HG02970 (cell line): Measurements from ENCODE around the gene TLCD5.

Source experiments
- ATAC-seq: cut with Tn5 transposase; IDR thresholded peaks from one replicate; pipeline ENCODE4 v1.9.1; 2021; ENCODE audit warnings: mild to moderate bottlenecking, moderate library complexity, moderate number of reproducible peaks; ENCODE audit not compliant: unreplicated experiment, low FRiP score

TLCD5 gene

GRCh38 chr11:120335908-120336640 lies 11.0 kb downstream of the TLCD5 start, which contains the start of gene ARHGEF12:
Gene ARHGEF12 (plus strand): TSS chr11:120336413. CDS start chr11:120337244, 831 bp downstream.
- peak; percentile 55 for ATAC-seq

- ATAC-seq = no peak
Measured at GRCh38 chr11:120336641-120337354, 11.7 kb downstream of the TLCD5 start.

GRCh38 chr11:120337355-120338106 lies 12.4 kb downstream of the TLCD5 start:
- no peak for ATAC-seq

GRCh38 chr11:120338107-120338933 lies 13.2 kb downstream of the TLCD5 start:
- no peak for ATAC-seq

- ATAC-seq = no peak
Measured at GRCh38 chr11:120339394-120339890, 14.3 kb downstream of the TLCD5 start.

GRCh38 chr11:120340529-120340928 lies 15.4 kb downstream of the TLCD5 start:
- no peak for ATAC-seq

GRCh38 chr11:120342226-120342625 lies 17.1 kb downstream of the TLCD5 start:
- no peak for ATAC-seq

- ATAC-seq = no peak
Measured at GRCh38 chr11:120342678-120343077, 17.6 kb downstream of the TLCD5 start.

GRCh38 chr11:120343429-120343828 lies 18.3 kb downstream of the TLCD5 start:
- ATAC-seq = no peak

GRCh38 chr11:120344302-120345004 lies 19.4 kb downstream of the TLCD5 start:
- peak; percentile 83 for ATAC-seq

- no peak for ATAC-seq
Measured at GRCh38 chr11:120346233-120346632, 21.1 kb downstream of the TLCD5 start.

GRCh38 chr11:120350637-120351036 lies 25.5 kb downstream of the TLCD5 start:
- no peak for ATAC-seq

- ATAC-seq = no peak
Measured at GRCh38 chr11:120352405-120352804, 27.3 kb downstream of the TLCD5 start.

- no peak for ATAC-seq
Measured at GRCh38 chr11:120354068-120354467, 29.0 kb downstream of the TLCD5 start.

- ATAC-seq = no peak
Measured at GRCh38 chr11:120354779-120355178, 29.7 kb downstream of the TLCD5 start.

GRCh38 chr11:120357620-120358019 lies 32.5 kb downstream of the TLCD5 start:
- no peak for ATAC-seq

- ATAC-seq = no peak
Measured at GRCh38 chr11:120358729-120359128, 33.6 kb downstream of the TLCD5 start.

GRCh38 chr11:120363436-120363835 lies 38.3 kb downstream of the TLCD5 start:
- no peak for ATAC-seq

GRCh38 chr11:120365512-120365911 lies 40.4 kb downstream of the TLCD5 start:
- ATAC-seq = no peak
